Activated CD8-positive, alpha-beta T cell treated with anti-CD3 and anti-CD28 coated beads for 36 hours (primary cell): ENCODE measurements around the gene ENTPD2. TPM values are rescaled to one million over a fixed set of nuclear protein-coding genes. Genes with fewer than 3 reads are reported as not detected.

ENCODE experiments used
- ATAC-seq: fragments of 200-7000 bp; cut with Tn5 transposase; one replicate; pipeline ENCODE4 v1.10.0; 2021; ENCODE audit warnings: mild to moderate bottlenecking, moderate library complexity
- CTCF ChIA-PET: fragments of 350-600 bp; sonication (Branson Sonifier 250); formaldehyde crosslinking; loops from one replicate; lab custom pipeline; 2021; ENCODE audit warnings: antibody characterized with exemption; lab: Charles Lee
- POLR2A ChIA-PET: fragments of 350-600 bp; sonication (Branson Sonifier 250); formaldehyde crosslinking; loops from one replicate; lab custom pipeline; 2021; ENCODE audit warnings: antibody characterized with exemption; lab: Charles Lee
- DNase-seq: peaks from one replicate; pipeline ENCODE4 v3.0.0-alpha.2; 2020
- H3K27ac Mint-ChIP-seq: one replicate; pipeline ENCODE4 v1.8.0; 2021; ENCODE audit warnings: mild to moderate bottlenecking, mixed read lengths
- H3K27me3 Mint-ChIP-seq: one replicate; pipeline ENCODE4 v1.8.0; 2021; ENCODE audit warnings: mixed read lengths
- H3K36me3 Mint-ChIP-seq: one replicate; pipeline ENCODE4 v1.8.0; 2021; ENCODE audit warnings: low read depth, mixed read lengths
- H3K4me1 Mint-ChIP-seq: one replicate; pipeline ENCODE4 v1.8.0; 2021; ENCODE audit warnings: low read depth, mixed read lengths
- H3K4me3 Mint-ChIP-seq: one replicate; pipeline ENCODE4 v1.8.0; 2021; ENCODE audit warnings: mild to moderate bottlenecking, moderate library complexity, mixed read lengths
- H3K9me3 Mint-ChIP-seq: one replicate; pipeline ENCODE4 v1.8.0; 2021; ENCODE audit warnings: mixed read lengths
- intact Hi-C: fragments of 100-400 bp; cut with micrococcal nuclease; formaldehyde crosslinking; loops from one replicate; pipeline ENCODE4 v1.10.0; 2022
- total RNA-seq, 2 experiments: library from RNA; stranded (reverse); gene quantifications; one replicate each; pipeline ENCODE4 v1.2.3, GENCODE V29; 2021
- TF ChIP-seq, protein P1 (sequence below): fragments of 200-600 bp; IDR thresholded peaks from one replicate; pipeline ENCODE4 v1.8.0; 2022; ENCODE audit warnings: antibody characterized with exemption, mild to moderate bottlenecking

The ENTPD2 gene
- total RNA-seq, 2 experiments from 2014 or later, result not detected

- CTCF ChIA-PET, result no interaction called here
- intact Hi-C loops, result no loop called here
- Mint-ChIP-seq H3K36me3 (no peaks in the 10 kb centered on the region), H3K9me3 (no peaks in the 10 kb centered on the region), H3K4me3 (no peak overlapping the region), H3K4me1 (peaks cover 8% of the 10 kb centered on the region), H3K27ac (no peak overlapping the region), H3K27me3 (peaks cover 12% of the 10 kb centered on the region)
- ATAC-seq (no peak), DNase-seq (no peak)
- TF ChIP-seq, protein P1, sequence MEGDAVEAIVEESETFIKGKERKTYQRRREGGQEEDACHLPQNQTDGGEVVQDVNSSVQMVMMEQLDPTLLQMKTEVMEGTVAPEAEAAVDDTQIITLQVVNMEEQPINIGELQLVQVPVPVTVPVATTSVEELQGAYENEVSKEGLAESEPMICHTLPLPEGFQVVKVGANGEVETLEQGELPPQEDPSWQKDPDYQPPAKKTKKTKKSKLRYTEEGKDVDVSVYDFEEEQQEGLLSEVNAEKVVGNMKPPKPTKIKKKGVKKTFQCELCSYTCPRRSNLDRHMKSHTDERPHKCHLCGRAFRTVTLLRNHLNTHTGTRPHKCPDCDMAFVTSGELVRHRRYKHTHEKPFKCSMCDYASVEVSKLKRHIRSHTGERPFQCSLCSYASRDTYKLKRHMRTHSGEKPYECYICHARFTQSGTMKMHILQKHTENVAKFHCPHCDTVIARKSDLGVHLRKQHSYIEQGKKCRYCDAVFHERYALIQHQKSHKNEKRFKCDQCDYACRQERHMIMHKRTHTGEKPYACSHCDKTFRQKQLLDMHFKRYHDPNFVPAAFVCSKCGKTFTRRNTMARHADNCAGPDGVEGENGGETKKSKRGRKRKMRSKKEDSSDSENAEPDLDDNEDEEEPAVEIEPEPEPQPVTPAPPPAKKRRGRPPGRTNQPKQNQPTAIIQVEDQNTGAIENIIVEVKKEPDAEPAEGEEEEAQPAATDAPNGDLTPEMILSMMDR, result no peak
- POLR2A ChIA-PET, result no interaction called here
These were observed 12.7 kb downstream of the ENTPD2 start for GRCh38 chr9:137041124-137041523.

DNA sequence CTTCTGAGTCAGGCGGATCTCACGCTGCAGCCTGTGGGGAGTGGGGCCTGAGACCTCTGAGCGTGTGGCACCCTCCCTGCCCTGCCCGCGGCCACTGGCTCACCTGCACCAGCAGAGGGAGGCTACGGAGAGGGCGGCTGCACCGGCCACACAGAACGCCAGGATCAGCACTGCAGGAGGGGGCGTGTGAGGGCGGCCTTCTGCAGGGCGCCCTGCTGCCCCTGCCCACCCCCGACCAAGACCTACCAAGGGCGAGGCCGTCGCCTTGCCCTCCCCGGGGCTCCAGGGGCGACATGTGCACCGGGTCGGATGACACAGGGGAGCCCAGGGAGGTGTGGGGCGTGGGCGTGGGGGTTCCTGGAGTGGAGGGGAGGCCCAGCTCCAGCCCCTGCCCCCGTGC is 13.3 kb downstream of the ENTPD2 start:
- Mint-ChIP-seq H3K27me3 (peaks cover 12% of the 10 kb centered on the region), H3K27ac (no peak overlapping the region), H3K4me1 (peaks cover 8% of the 10 kb centered on the region), H3K9me3 (no peaks in the 10 kb centered on the region), H3K36me3 (no peaks in the 10 kb centered on the region), H3K4me3 (no peak overlapping the region)
- ATAC-seq (no peak), DNase-seq (no peak)
- CTCF ChIA-PET, result interaction anchor here (3.7 kb wide), 1 partner anchor 11 kb away, joined by 18 read pairs; no protein-coding TSS in a partner anchor
- POLR2A ChIA-PET, result no interaction called here
- TF ChIP-seq, protein P1, result no peak
- intact Hi-C loops, result no loop called here

GRCh38 chr9:137039611-137040366 is 14.1 kb downstream of the ENTPD2 start:
- peaks cover 8% of the 10 kb centered on the region for H3K27me3 Mint-ChIP-seq
- no peaks in the 10 kb centered on the region for H3K36me3 Mint-ChIP-seq
- CTCF ChIA-PET, result interaction anchor here (3.7 kb wide), 1 partner anchor 10 kb away, joined by 18 read pairs; no protein-coding TSS in a partner anchor
- ATAC-seq (no peak), DNase-seq (no peak)
- H3K9me3 Mint-ChIP-seq, result no peaks in the 10 kb centered on the region
- H3K4me1 Mint-ChIP-seq, result peaks cover 8% of the 10 kb centered on the region
- TF ChIP-seq, protein P1, result no peak
- POLR2A ChIA-PET, result interaction anchor here (1.0 kb wide), 1 partner anchor 231 kb away, joined by 3 read pairs; no protein-coding TSS in a partner anchor
- no peak overlapping the region for H3K27ac Mint-ChIP-seq
- intact Hi-C loops, result loop anchor here (5.0 kb wide), 1 partner anchor 252 kb away; no protein-coding TSS in a partner anchor
- no peak overlapping the region for H3K4me3 Mint-ChIP-seq

DNA sequence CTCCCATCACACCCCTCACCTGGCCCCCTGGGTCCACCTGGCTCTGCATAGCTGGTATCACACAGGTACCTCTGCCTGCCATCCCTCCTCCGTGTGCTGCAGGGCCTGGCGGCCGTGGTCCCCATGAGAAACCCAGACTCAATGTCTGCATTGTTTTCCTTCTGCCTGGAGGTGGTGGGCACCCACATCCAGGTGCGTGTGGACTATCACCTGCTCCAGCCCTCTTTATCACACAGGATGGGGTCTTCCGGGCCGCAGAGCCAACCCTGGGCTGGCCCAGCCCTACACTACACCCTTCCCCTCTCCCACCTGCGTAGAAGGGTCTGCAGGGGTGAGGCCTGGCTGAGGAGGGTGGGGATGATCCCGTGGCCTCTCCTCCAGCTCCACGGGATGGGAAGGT is 14.9 kb downstream of the ENTPD2 start:
- Mint-ChIP-seq H3K36me3 (no peaks in the 10 kb centered on the region), H3K4me1 (peaks cover 9% of the 10 kb centered on the region), H3K4me3 (no peak overlapping the region), H3K27me3 (peaks cover 6% of the 10 kb centered on the region), H3K9me3 (no peaks in the 10 kb centered on the region), H3K27ac (no peak overlapping the region)
- intact Hi-C loops, result loop anchor here (5.0 kb wide), 1 partner anchor 252 kb away; no protein-coding TSS in a partner anchor
- CTCF ChIA-PET, result interaction anchor here (0.7 to 3.7 kb wide), 3 partner anchors 9 to 30 kb away, joined by 3 to 18 read pairs (median 4); no protein-coding TSS in a partner anchor
- POLR2A ChIA-PET, result interaction anchor here (0.6 to 1.0 kb wide), 2 partner anchors 94 to 230 kb away, joined by 3 read pairs; partner anchors contain the start of genes C8G and FBXW5
- TF ChIP-seq, protein P1, result no peak
- DNase-seq (no peak), ATAC-seq (no peak)

DNA sequence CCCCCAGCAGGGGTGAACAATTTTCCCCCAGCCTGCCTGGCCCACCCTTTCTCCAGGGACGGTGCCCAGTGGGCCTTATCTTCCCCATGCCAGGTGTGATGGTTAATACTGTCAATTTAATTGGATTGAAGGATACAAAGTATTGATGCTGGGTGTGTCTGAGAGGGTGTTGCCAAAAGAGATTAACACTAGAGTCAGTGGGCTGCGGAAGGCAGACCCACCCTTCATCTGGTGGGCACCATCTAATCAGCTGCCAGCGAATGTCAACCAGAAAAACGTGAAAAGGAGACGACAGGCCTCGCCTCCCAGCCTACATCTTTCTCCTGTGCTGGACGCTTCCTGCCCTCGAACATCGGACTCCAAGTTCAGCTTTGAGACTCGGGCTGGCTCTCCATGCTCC is 16.4 kb downstream of the ENTPD2 start:
- no peak for DNase-seq
- TF ChIP-seq, protein P1, result no peak
- intact Hi-C loops, result loop anchor here (5.0 kb wide), 1 partner anchor 250 kb away; no protein-coding TSS in a partner anchor
- Mint-ChIP-seq H3K9me3 (no peaks in the 10 kb centered on the region), H3K27me3 (peaks cover 2% of the 10 kb centered on the region), H3K36me3 (no peaks in the 10 kb centered on the region), H3K4me3 (no peak overlapping the region), H3K4me1 (peaks cover 17% of the 10 kb centered on the region), H3K27ac (no peak overlapping the region)
- ATAC-seq, result no peak
- ChIA-PET CTCF (interaction anchor here (1.2 to 3.7 kb wide), 6 partner anchors 8 to 89 kb away, joined by 3 to 42 read pairs (median 10); no protein-coding TSS in a partner anchor), POLR2A (no interaction called here)
